HFFc6 (cell line): ENCODE measurements around the gene ZNF221. TPM values are rescaled to one million over a fixed set of nuclear protein-coding genes. Genes with fewer than 3 reads are reported as not detected.

Source experiments
- DNase-seq: peaks from one replicate; pipeline ENCODE4 v3.0.0-alpha.2; 2018
- H3K27ac Mint-ChIP-seq: 2 replicates; pipeline ENCODE4 v1.8.0; 2020; ENCODE audit warnings: mild to moderate bottlenecking, mixed read lengths
- H3K27me3 Mint-ChIP-seq: 2 replicates; pipeline ENCODE4 v1.8.0; 2021; ENCODE audit warnings: mild to moderate bottlenecking, moderate library complexity, mixed read lengths; ENCODE audit not compliant: insufficient read depth
- H3K36me3 Mint-ChIP-seq: 2 replicates; pipeline ENCODE4 v1.8.0; 2021; ENCODE audit warnings: low read depth, mixed read lengths
- H3K4me1 Mint-ChIP-seq: 2 replicates; pipeline ENCODE4 v1.8.0; 2020; ENCODE audit warnings: low read depth, mixed read lengths
- H3K4me3 Mint-ChIP-seq: 2 replicates; pipeline ENCODE4 v1.8.0; 2020; ENCODE audit warnings: mild to moderate bottlenecking, moderate library complexity, mixed read lengths
- H3K9me3 Mint-ChIP-seq: 2 replicates; pipeline ENCODE4 v1.8.0; 2020; ENCODE audit warnings: mild to moderate bottlenecking, mixed read lengths
- total RNA-seq, 6 experiments: library from RNA; stranded (reverse); fragmentation: NEBNext Ultra II Directional; extraction: Animal tissue kit (Norgen Biotek cat#: 25700); gene quantifications; 2 replicates in 1 of 6; 3 replicates in 5 of 6; pipeline ENCODE4 v1.2.3, GENCODE V29; 2021
- TF ChIP-seq, protein P1 (sequence below): fragments of 200-600 bp; sonication (generic); IDR thresholded peaks from 2 replicates; pipeline ENCODE4 v1.5.0; 2021; ENCODE audit warnings: antibody characterized with exemption, mild to moderate bottlenecking

Gene ZNF221
- total RNA-seq, 6 experiments from 2014 or later = 3.6 to 4.3 (median 4.1) TPM

- H3K36me3 Mint-ChIP-seq = peaks cover 35% of the 10 kb centered on the region
- TF ChIP-seq, protein P1, sequence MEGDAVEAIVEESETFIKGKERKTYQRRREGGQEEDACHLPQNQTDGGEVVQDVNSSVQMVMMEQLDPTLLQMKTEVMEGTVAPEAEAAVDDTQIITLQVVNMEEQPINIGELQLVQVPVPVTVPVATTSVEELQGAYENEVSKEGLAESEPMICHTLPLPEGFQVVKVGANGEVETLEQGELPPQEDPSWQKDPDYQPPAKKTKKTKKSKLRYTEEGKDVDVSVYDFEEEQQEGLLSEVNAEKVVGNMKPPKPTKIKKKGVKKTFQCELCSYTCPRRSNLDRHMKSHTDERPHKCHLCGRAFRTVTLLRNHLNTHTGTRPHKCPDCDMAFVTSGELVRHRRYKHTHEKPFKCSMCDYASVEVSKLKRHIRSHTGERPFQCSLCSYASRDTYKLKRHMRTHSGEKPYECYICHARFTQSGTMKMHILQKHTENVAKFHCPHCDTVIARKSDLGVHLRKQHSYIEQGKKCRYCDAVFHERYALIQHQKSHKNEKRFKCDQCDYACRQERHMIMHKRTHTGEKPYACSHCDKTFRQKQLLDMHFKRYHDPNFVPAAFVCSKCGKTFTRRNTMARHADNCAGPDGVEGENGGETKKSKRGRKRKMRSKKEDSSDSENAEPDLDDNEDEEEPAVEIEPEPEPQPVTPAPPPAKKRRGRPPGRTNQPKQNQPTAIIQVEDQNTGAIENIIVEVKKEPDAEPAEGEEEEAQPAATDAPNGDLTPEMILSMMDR = no peak
- H3K27me3 Mint-ChIP-seq = no peaks in the 10 kb centered on the region; the same call in 1 of the 2 replicates
- H3K4me3 Mint-ChIP-seq = no peak overlapping the region
- no peak for DNase-seq
- no peak overlapping the region for H3K27ac Mint-ChIP-seq
- H3K4me1 Mint-ChIP-seq = peaks cover 10% of the 10 kb centered on the region
- peaks cover 9% of the 10 kb centered on the region for H3K9me3 Mint-ChIP-seq
Measured at GRCh38 chr19:43997631-43998290, 46.7 kb downstream of the ZNF221 start.

GRCh38 chr19:44002212-44002565 is 51.2 kb downstream of the ZNF221 start:
- H3K9me3 Mint-ChIP-seq = peaks cover 6% of the 10 kb centered on the region; the same call in 1 of the 2 replicates
- no peak for DNase-seq
- TF ChIP-seq, protein P1 = no peak
- H3K4me3 Mint-ChIP-seq = peak overlapping the region; percentile 98
- H3K4me1 Mint-ChIP-seq = peaks cover 17% of the 10 kb centered on the region
- H3K27ac Mint-ChIP-seq = peak overlapping the region; percentile 90
- no peaks in the 10 kb centered on the region; the same call in 1 of the 2 replicates for H3K27me3 Mint-ChIP-seq
- H3K36me3 Mint-ChIP-seq = peaks cover 30% of the 10 kb centered on the region

DNA sequence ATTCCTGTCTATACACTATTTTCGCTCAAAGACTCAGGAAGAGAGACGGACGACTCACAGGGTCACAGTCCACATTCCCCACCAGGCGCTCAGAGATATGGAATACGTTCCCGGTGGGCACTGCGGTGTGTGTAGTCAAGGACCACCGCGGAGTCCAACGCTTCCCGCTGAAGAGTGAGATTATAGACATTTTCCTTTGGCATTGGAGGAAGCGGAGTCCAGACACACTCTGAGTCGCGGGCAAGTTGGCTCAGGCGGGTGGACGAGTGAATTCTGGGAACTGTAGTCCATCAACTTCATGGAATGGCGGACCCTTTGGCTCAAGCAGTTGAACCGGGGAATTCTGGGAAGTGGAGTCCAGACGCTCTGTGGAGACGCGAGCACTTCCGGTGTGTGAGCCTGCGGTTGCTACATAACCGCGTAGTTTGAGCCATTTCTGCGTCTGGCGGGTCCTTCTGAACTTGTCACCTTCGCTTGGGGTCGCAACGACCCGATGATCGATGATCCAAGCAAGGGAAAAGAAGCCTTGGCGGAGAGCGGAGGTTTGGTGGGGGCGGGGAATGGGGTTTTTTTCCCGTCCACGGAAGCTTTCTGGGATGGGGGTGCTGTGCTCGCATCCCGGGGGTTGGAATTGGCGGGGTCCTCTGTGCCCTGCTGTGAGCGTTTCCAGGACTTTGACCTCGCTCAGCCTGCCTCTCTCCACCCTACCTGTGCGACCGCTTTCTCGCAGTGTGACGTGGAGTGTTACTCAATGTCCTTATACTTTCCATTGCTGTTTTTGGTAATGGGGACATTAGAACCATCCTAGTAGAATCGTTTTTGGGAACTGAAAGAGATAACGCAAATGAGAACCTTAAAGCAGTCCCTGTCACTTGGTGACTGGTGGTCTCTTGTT is 51.8 kb downstream of the ZNF221 start, which contains the start of gene ZNF230:
ZNF230 (plus strand) TSS at position 392 of the 895 bp plus-strand sequence. CDS start 4,122 bp downstream, outside the sequence.
- TF ChIP-seq, protein P1 = no peak
- Mint-ChIP-seq H3K36me3 (peaks cover 30% of the 10 kb centered on the region), H3K27me3 (no peaks in the 10 kb centered on the region; the same call in 1 of the 2 replicates), H3K4me3 (peak within 1 kb of the TSS; percentile 98), H3K27ac (peak within 1 kb of the TSS; percentile 90), H3K4me1 (peaks cover 17% of the 10 kb centered on the region), H3K9me3 (peaks cover 8% of the 10 kb centered on the region; the same call in 1 of the 2 replicates)
- DNase-seq = peak; percentile 94

- H3K27me3 Mint-ChIP-seq = no peaks in the 10 kb centered on the region; the same call in 1 of the 2 replicates
- DNase-seq = no peak
- H3K4me3 Mint-ChIP-seq = peak overlapping the region; percentile 98
- peaks cover 13% of the 10 kb centered on the region; the same call in 1 of the 2 replicates for H3K9me3 Mint-ChIP-seq
- H3K4me1 Mint-ChIP-seq = peaks cover 17% of the 10 kb centered on the region
- TF ChIP-seq, protein P1 = peak; percentile 27; the same call in 1 of the 2 replicates
- peak overlapping the region; percentile 90 for H3K27ac Mint-ChIP-seq
- peaks cover 30% of the 10 kb centered on the region for H3K36me3 Mint-ChIP-seq
Measured at GRCh38 chr19:44003461-44004009, 52.5 kb downstream of the ZNF221 start.

- Mint-ChIP-seq H3K27ac (no peak overlapping the region), H3K9me3 (peaks cover 38% of the 10 kb centered on the region), H3K4me1 (peaks cover 17% of the 10 kb centered on the region), H3K27me3 (no peaks in the 10 kb centered on the region; the same call in none of the 2 replicates), H3K4me3 (no peak overlapping the region), H3K36me3 (peaks cover 50% of the 10 kb centered on the region)
- TF ChIP-seq, protein P1 = no peak
- DNase-seq = no peak
Measured at GRCh38 chr19:44005973-44006372, 54.9 kb downstream of the ZNF221 start.
